Measurements from ENCODE around the gene ERCC6. TPM values are rescaled to one million over a fixed set of nuclear protein-coding genes. Genes with fewer than 3 reads are reported as not detected.

The ERCC6 gene
- total RNA-seq, 1 experiment from 2014 or later: 18.2 TPM

GRCh38 chr10:49516216-49516970, 22.5 kb downstream of the ERCC6 start:
- Histone ChIP-seq H3K79me2 (ENCODE audit: insufficient read depth, low read length) (no peaks in the 10 kb centered on the region), H2AFZ (ENCODE audit: low read length) (no peak overlapping the region), H4K8ac (replicated peaks; ENCODE audit: insufficient read length, low read depth, low read length) (no peak overlapping the region), H3K9me3 (ENCODE audit: control insufficient read depth, low read depth, low read length) (no peaks in the 10 kb centered on the region), H3K9ac (ENCODE audit: extremely low read depth, insufficient read length, low read length) (no peak overlapping the region), H3K27ac (ENCODE audit: insufficient read length, low read depth, low read length) (no peak overlapping the region), H3K79me1 (ENCODE audit: insufficient read depth, low read depth, low read length, poor library complexity, severe bottlenecking) (peaks cover 2% of the 10 kb centered on the region), H3K4me2 (ENCODE audit: insufficient read depth, insufficient read length, low read length) (no peak overlapping the region), H2BK12ac (ENCODE audit: insufficient read length, low read depth, low read length) (no peak overlapping the region), H2BK120ac (ENCODE audit: low read depth, low read length, poor library complexity, severe bottlenecking) (no peak overlapping the region), H3K4me1 (ENCODE audit: insufficient read depth, low read length) (no peaks in the 10 kb centered on the region), H2BK15ac (ENCODE audit: low read depth, low read length) (no peak overlapping the region), H3K18ac (ENCODE audit: insufficient read length, low read depth, low read length) (no peak overlapping the region), H3T11ph (ENCODE audit: low read length) (no peak overlapping the region), H3K4ac (ENCODE audit: low read depth, low read length) (no peak overlapping the region), H3K23ac (ENCODE audit: insufficient read length, low read depth, low read length) (no peak overlapping the region), H2AK5ac (ENCODE audit: insufficient read length, low read length) (no peak overlapping the region), H4K5ac (ENCODE audit: insufficient read length, low read depth, low read length) (no peak overlapping the region), H3K27me3 (ENCODE audit: insufficient read depth, low read length) (no peaks in the 10 kb centered on the region), H3K56ac (ENCODE audit: insufficient read length, low read depth, low read length) (no peak overlapping the region), H2BK20ac (ENCODE audit: low read depth, low read length, poor library complexity, severe bottlenecking) (no peak overlapping the region), H2BK5ac (ENCODE audit: insufficient read length, low read length) (no peak overlapping the region), H3K23me2 (ENCODE audit: insufficient read length, low read depth, low read length, poor library complexity, severe bottlenecking) (no peaks in the 10 kb centered on the region), H4K91ac (ENCODE audit: insufficient read length, low read depth, low read length) (no peak overlapping the region), H3K14ac (ENCODE audit: insufficient read depth, low read length) (no peak overlapping the region), H4K20me1 (ENCODE audit: control insufficient read depth, insufficient read depth, insufficient read length) (no peaks in the 10 kb centered on the region)
- Mint-ChIP-seq H3K4me1 (0 out of 4 replicates have a peak, but pooled peaks cover 0 to 1% of the 10 kb centered on the region in 2 experiments), H3K9me3 (no peaks in the 10 kb centered on the region), H3K4me3 (no peak overlapping the region), H3K36me3 (ENCODE audit: insufficient read depth in 1 of 3, low read depth in 3 of 3) (peaks cover 0 to 4% (median 3%) of the 10 kb centered on the region in 3 experiments; a peak in 2 of 7 replicates), H3K27me3 (ENCODE audit: low read depth) (no peaks in the 10 kb centered on the region), H3K27ac (no peak overlapping the region)
- TF ChIP-seq, protein P1, sequence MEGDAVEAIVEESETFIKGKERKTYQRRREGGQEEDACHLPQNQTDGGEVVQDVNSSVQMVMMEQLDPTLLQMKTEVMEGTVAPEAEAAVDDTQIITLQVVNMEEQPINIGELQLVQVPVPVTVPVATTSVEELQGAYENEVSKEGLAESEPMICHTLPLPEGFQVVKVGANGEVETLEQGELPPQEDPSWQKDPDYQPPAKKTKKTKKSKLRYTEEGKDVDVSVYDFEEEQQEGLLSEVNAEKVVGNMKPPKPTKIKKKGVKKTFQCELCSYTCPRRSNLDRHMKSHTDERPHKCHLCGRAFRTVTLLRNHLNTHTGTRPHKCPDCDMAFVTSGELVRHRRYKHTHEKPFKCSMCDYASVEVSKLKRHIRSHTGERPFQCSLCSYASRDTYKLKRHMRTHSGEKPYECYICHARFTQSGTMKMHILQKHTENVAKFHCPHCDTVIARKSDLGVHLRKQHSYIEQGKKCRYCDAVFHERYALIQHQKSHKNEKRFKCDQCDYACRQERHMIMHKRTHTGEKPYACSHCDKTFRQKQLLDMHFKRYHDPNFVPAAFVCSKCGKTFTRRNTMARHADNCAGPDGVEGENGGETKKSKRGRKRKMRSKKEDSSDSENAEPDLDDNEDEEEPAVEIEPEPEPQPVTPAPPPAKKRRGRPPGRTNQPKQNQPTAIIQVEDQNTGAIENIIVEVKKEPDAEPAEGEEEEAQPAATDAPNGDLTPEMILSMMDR (conservative IDR thresholded peaks at IDR 0.05): no peak
- no CpG with 5 or more reads among the region's 16 CpGs for WGBS (ENCODE audit: extremely low coverage, insufficient read length, low lambda C conversion rate)
- no peak for DNase-seq
